Effector CD4-positive, alpha-beta T cell (primary cell): ENCODE data around the gene DYSF. TPM values are rescaled to one million over a fixed set of nuclear protein-coding genes. Genes with fewer than 3 reads are reported as not detected.
"Not testable (repeated sequence)": the region's sequence is repeated elsewhere in the genome, so short reads cannot be mapped to it uniquely, and the experiment has no call there.

Source experiments
- DNase-seq: peaks from one replicate; pipeline ENCODE4 v3.0.0-alpha.2; 2020
- total RNA-seq: gene quantifications from one replicate; lab custom pipeline; 2026; lab: John Stamatoyannopoulos, UW

Gene DYSF
- total RNA-seq, result not detected

DNA sequence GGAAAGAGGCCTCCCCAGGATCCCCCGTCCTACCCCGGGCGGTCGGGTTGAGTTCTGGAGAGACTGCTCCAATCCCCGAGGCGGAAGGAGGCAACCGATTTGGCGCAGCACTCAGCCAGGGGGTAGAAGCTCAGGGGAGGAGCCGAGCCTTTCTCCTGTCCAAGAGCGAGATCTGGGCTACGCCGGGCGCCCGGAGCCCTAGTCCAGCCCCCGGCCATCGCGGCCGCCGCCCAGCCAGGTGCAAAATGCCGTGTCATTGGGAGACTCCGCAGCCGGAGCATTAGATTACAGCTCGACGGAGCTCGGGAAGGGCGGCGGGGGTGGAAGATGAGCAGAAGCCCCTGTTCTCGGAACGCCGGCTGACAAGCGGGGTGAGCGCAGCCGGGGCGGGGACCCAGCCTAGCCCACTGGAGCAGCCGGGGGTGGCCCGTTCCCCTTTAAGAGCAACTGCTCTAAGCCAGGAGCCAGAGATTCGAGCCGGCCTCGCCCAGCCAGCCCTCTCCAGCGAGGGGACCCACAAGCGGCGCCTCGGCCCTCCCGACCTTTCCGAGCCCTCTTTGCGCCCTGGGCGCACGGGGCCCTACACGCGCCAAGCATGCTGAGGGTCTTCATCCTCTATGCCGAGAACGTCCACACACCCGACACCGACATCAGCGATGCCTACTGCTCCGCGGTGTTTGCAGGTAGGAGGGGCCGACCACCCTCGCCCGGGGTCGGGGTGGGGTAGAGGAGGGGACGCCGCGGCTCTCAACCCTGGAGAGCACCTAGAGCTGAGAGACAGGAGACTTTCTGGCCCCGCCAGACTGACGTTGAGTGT, at the start of gene DYSF:
TSS of gene DYSF (plus strand) at position 158 of the 817 bp plus-strand sequence.
- no peak for DNase-seq

DNA sequence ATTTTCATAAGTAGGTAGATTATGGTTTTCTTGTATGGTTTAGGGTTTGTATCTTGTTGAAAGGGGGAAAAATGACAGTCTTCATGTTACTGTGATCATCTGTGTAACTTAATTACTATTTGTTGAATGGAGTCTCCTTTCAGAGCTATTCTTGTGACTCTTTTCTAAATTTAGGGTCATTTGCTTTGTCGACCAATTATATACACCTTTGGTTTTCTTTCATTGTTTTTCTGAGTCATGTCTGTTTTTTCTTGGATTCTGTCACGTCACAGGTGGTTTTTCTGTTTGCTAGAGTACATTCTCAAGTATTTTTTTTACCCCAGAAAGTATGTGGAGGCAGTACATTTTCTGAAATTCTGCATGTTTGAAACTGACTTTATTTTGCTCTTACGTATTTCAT, 43.8 kb upstream of the DYSF start:
- DNase-seq, result no peak

DNA sequence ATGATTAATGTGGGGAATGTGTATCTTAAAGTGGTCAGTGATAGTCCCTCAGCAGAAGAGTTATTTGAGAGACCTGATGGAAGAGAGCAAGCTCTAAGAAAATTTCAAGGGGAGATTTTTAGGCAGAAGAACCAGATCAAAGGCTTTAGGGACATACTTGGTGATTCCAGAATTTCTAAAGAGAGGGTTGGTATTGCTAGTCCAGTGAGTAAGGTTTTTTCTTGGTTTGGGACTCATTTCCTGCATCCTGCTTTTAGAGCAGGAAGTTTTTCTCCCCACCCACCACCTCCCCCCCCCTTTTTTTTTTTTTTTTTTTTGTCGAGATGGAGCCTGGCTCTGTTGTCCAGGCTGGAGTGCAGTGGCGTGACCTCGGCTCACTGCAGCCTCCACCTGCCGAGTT, 42.7 kb upstream of the DYSF start:
- DNase-seq, result no peak

DNA sequence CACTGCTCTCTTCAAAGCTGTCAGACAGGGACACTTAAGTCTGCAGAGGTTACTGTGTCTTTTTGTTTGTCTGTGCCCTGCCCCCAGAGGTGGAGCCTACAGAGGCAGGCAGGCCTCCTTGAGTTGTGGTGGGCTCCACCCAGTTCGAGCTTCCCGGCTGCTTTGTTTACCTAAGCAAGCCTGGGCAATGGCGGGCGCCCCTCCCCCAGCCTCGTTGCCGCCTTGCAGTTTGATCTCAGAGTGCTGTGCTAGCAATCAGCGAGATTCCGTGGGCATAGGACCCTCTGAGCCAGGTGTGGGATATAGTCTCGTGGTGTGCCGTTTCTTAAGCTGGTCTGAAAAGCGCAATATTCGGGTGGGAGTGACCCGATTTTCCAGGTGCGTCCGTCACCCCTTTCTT, 36.5 kb upstream of the DYSF start:
- DNase-seq, result not testable (repeated sequence)

DNA sequence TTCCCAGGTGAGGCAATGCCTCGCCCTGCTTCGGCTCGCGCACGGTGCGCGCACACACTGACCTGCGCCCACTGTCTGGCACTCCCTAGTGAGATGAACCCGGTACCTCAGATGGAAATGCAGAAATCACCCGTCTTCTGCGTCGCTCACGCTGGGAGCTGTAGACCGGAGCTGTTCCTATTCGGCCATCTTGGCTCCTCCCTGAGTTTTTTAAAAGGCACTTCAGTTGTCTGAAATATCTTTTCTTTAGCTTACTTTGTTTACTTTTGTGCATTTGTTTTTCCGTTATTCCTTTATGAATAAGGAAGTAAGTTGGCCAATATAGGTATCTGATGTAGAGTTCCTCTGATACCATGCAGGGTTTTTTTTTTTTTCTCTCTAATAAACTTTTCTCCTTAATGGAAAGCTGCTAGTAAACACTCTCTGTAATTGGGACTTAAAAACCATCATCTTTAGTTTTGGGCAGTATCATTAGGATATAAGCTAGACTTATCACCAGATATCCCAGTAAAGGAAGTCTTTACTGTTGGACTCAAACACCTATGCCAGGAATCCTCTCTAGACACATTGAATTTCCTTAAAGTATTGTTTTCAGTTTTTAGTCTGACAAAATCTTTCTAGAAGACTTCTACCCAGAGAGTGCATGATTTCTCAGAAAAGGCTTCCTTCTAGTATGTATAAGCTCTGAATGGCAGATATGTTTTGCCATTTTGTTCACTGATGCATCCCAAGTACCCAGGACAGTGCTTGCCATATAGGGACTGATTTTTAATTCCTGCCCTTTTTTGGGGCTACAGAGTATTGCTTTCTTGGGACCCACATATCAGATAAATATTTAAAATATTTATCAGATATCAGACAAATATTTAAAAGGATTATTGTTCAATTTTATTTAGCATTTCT, 35.8 kb upstream of the DYSF start:
- no peak for DNase-seq

DNA sequence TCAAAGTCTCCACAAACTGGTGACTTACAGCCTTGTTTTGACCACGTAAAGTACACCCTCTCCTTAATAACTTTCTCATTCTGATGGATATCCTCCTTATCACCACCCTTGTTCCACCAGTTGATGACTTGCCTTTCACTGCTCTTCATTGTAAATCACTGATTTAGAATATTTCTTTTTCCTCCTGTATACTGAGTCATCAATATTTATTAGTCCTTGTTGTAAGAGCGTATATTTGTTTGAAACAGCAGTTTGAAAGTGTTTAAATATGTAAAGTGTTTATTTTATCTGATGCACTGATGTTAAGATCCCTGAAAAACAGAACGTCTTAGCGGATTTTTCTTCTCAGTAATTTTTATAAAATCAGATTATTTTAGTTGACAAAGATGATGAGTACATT, 34.2 kb upstream of the DYSF start:
- no peak for DNase-seq

DNA sequence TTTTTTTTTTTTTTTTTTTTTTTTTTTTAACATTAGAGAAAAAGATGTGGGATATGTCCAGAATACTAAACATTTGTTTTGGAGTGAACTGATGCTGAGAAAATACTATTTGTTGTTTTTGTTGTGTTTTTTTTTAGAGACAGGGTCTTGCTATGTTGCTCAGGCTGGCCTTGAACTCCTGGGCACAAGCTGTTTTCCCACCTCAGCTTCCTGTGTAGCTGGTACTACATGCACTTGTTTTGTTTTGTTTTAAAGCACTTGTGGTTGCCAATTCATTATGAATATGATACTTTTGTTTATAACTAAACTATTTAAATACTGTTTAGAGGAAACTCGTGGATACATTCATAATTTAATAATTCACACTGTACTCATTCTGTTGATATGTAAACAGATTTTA, 33.4 kb upstream of the DYSF start:
- DNase-seq, result no peak

DNA sequence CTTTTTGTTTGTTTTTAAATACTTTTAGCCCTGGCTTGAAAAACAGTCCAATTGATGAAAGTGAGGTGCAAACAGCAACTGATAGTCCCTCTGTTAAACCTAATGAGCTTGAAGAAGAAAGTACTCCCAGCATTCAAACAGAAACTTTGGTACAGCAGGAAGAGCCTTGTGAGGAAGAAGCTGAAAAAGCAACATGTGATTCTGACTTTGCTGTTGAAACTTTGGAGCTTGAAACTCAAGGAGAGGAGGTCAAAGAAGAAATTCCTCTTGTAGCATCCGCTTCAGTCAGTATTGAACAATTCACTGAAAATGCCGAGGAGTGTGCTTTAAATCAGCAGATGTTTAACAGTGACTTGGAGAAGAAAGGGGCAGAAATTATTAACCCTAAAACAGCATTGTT, 30.6 kb upstream of the DYSF start:
- DNase-seq, result no peak

DNA sequence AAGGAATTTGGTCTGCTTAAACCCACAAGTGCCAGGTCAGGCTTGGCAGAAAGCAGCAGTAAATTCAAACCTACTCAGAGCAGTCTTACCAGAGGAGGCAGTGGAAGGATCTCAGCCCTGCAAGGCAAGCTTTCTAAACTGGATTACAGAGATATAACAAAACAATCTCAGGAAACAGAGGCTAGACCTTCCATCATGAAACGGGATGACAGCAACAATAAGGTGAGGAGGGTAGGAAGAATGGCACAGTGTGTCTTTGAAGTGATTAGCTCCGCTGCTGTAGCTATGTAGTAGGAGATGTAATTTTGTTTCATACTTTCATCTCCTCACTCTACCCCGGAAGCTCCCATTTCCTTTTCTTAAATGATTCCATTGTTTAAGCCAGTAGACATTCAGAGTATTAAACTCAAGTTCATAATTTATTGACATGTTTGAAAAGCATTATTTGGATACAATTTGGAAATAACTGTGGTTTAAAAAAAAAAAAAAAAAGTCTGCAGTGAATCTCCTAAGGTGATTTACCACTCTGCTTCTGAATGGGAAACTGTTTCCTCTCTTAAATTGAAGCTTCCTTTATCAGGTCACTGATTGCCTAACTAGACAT, 29.4 kb upstream of the DYSF start:
- DNase-seq, result no peak

DNA sequence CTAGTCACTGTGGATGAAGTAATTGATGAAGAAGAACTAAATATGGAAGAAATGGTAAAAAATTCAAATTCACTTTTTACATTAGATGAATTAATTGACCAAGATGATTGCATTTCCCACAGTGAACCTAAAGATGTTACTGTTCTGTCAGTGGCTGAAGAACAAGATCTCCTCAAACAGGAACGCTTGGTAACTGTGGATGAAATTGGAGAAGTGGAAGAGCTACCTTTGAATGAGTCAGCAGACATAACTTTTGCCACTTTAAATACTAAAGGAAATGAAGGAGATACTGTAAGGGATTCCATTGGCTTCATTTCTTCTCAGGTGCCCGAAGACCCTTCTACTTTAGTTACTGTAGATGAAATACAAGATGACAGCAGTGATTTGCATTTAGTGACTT, 26.6 kb upstream of the DYSF start:
- no peak for DNase-seq

DNA sequence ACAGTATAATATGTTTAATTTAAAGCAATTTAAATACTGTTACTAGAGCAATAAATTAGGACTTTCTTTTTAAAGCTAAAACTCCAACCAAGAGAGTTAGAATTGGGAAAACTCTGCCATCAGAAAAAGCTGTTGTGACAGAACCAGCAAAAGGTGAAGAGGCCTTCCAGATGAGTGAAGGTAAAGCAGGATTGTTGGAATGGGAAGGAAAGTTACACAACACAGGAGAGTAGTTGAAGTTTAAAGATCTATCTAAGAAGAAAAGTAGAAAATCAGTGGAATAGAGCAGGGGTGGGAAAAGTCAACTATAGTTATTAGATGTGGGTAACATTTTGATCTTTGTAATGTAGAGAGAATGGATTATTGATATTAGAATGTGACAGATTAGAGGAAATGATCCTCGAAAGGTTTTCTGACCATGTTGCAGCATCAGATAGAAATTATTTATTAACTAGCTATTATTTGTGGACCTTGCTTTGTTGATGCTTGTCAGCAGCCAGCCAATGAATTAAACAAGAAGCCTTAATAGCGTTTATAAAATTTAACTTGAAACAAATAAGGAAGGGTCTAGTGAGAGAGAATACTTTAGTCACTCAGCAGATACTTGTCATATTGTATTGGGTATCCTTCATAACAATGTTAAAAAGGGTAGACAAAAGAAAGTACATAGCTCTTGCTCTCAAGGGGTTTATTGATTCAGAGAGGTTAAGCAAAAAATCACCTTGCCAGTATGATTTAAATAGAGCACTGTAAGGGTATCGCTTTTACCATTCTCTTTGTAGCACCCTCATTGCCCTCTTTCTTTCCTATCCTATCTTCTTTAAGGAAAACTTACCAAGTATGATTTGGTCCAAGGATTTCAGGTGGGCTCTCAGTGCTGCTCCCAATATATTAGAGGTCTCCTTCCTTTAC, 24.6 kb upstream of the DYSF start:
- DNase-seq, result no peak

DNA sequence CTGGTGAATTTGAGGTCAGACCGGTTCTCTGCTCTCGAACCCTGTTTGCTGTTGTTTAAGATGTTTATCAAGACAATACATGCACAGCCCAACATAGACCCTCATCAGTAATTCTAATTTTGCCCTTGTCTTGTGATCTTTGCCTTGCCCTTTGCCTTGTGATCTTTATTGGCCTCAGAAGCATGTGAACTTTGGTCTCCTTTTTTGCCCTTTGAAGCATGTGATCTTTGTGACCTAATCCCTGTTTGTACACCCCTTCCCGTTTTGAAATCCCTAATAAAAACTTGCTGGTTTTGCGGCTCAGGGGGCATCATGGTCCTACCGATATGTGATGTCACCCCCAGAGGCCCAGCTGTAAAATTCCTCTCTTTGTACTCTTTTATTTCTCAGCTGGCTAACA, 8.2 kb upstream of the DYSF start:
- DNase-seq, result not testable (repeated sequence)

DNA sequence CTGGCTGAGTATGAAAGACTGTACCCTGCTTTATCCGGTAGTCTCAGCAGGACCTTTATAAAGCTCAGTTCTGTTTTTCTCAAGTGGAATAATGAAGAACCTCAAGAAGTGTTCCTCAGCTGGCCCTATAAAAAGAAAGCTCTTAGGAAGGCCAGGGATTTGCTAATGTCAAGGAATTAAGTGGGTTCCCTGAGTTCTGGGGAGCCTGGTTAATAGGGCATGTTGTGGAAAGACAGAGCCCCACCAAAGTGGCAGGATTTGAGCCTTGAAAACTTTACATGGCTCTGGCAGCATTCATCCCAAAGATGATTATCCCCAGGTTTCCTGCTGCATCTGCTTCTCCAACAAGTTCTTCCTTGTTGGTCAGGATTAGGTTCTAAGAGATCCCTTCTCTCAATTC, 6.9 kb upstream of the DYSF start:
- DNase-seq, result no peak

DNA sequence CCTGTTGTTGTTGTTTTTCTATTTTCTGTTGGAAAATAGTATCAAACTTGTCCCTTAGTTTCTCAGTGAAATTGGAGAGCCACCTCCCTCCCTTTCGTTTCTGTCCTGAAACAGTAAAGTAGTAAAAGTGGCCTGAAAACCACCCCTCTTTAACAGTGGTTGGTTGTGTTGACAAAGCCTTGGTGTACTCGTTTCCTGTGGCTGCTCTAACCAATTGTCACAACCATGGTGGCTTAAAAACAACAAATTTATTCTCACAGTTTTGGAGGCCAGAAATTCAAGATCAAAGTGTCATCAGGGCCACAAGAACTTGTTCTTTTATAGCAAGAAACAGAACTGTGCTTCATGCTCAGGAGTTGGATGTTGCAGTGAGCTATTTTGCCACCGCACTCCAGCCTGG, 4.0 kb upstream of the DYSF start:
- no peak for DNase-seq

DNA sequence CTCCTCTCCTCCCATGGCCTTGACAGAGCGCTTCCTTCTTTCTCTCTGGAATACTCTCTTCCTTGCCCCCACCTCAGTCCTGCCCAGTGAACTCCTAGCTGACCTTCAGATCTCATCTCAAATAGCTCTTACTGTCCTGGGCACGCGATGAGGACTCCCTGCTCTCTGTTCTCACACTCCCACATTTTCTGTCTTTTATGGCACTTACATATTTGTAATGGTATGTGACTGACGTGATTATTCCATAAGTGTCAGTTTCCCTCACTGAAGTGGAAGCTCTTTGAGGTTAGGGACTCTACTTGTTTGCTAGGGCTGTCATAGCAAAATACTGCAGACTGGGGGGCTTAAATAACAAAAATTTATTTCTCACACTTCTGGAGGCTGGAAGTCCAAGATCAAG, 1.7 kb upstream of the DYSF start:
- no peak for DNase-seq

DNA sequence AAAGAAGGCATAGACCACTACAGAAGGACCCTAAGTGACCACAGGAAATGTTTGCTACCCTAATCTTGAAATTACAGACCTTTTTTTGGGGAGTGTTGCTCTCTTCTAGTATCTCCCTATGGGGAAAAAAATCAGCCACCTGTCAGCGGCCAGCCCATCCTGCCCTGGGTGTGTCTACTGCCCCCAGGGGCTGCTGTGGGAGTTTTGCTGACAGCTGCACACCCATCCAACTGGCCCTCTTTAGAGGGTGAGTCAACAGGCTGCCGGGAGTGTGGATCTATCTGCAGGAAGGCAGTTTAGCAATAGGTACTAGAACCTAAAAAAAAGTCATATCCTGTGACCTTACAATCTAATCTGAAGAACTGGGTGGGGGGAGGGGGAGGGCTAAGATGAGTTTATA, 796 bp upstream of the DYSF start:
- DNase-seq, result no peak

DNA sequence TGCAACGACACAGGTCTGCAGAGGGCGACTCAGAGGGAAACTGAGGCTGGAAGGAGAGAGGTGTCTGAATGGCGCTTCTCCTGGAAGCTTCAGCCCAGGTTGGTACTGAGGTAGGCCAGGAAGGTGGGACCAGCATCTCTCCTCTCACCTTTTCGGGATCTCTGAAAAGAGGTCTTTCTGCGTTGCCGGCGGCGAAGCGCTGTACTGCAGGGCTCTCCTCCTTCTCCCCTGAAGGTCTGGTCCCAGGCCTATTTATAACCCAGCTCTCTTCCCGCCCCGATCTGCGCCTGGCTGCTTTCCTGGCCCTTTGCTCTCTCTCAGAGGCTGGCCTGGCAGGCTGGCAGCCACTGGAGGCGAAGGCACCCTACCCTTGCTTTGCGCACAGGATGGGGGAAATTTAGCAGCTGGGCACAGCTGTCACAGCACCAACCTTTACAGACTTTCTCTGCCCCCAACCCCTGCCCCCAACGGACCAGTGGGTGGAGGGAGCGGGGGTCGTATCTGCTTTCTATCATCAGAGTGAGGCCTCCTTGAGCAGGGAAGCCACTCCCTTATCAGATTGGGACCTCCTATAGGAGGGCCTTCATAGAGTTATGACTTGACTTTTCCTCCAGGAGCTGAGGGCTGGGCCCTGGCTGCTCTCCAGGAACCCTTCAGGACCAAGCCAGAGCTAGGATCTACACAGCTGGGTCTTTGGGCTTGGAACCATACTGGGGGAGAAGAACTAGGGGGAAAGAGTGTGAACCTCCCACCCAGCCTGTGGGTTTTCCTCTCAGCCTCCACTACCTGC, 1.1 kb downstream of the DYSF start:
- DNase-seq, result no peak

DNA sequence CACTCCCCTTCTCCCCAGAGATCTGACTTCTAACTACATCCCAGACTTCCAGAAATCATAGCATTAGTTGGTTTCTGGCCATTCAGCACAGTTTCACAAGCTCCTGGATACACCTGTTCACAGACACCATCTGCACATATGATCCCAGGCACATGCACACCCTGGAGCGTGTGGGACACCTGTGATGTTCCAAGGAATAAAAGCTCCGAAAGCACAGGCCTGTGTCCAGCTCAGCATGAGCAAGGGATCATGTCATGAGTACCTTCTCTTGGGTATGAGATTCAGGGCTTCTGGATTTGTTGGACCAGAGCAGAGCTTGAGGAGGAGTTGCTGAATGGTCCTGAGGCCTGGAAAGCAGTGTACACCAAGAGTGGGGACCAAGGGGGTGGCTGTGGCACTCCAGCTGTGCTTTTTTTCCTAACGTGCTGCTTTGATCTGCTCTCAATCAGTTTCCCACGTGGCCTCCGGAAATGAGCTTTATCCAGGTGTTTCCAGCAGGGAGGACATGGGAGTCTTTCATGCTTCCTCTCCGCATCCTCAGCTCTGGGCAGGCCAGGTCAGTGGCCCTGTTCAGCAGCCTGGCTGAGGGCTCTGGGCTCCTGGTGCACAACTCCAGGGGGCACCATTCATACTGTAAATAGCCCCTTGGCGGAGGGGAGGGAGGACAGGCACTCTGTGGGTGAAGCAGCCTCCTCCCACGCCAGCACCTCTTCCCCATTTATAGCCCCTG, 1.8 kb downstream of the DYSF start:
- DNase-seq, result no peak

DNA sequence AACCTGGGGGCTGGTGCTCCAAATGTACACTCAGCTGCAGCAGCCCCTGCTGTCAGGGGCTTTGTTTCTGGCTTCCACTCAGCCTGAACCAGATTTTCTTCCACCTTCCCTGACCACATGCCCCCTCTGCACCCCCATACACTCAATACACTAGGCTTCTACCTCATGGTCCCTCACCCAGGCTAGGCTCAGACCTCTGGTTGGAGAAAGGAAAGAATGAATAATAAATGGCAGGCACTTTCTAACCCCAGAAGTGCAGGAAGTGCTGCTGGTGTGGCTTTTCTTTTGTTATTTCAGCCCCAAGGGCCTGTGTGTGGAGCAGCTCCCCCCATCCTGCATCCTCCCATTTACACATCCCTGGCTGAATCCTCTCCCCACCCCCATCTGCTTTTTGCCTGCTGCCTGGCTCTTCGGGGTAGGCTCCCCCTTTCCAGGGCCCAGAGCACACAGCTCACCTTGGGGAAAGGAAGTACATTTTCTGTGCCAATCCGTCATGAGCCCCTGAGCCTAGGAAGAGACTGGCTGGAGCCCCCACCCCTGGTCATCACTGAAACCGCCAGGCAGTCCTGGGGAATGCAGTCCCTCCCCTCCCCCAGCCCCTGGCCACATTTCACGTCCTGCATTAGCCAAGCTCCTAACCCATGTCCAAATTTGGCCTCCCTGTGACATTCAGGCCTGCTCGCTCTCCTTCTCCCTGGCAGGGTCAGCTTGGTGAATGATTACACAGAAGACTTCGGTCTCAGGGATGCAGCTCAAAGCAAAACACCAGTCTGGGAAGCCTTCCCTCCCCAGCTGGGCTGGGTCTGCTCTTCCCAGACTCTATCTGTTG, 2.6 kb downstream of the DYSF start:
- DNase-seq, result no peak

DNA sequence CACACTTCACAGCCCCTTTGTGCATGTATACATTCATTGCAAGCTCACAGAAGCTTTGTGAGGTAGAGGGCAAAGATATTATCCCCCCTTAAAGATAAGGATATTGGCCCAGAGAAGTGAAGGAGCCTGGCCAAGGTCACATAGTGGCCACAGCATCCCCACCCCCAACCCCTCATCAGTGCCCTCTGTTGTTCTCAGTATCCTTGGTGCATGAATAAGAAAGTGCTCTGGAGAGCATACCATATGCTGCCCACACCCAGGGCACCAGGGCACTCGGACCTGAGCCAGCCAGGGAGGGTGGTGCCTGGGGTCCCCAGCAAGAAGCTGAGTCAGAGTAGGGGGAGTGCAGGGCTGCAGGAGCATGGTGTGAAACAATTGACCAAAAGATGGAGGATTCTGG, 3.3 kb downstream of the DYSF start:
- no peak for DNase-seq
